ENCODE results near the gene LAMA2. TPM values are rescaled to one million over a fixed set of nuclear protein-coding genes. Genes with fewer than 3 reads are reported as not detected.

The LAMA2 gene
- total and polyA plus RNA-seq, 10 donors = 0.83 to 66.6 (median 18.8) TPM

DNA sequence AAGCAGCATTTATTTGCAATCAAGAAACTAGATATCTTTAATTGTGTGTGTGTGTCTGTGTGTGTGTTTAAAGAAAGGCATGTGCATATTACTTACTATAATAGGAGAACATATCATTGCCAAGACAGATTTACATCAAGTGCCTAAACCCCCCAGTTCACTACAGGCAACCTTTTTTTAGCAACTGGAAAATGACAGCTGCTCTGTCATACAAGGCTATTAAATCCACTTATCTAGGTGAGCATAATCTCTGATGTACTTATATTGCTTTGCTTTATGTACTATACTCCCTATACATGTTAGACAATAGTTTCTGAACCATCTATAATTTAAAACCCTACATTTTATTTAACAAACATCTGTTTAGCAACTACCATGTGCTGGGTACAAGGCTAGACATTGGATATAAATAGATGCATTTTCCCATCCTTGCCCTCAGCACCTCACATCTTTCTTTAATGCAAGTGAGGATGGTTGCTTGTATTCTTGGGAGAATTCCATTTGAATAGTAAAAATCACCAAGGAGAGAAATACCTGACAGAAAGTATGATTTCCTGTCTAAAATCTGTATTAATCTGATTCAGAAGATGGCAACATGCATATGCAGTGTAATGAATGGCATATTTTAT is 398.3 kb downstream of the LAMA2 start:
- H3K27me3 ChIP-seq (replicated peaks in 1 of 7) = no peaks in the 10 kb centered on the region
- peak overlapping the region in 1 of 8 donors; percentile 28 for H3K27ac ChIP-seq
- intact Hi-C loops (cut with DNase I; ENCODE audit: low total_unique reads) = no loop called here
- H3K4me1 ChIP-seq = peaks cover 0 to 18% (median 5%) of the 10 kb centered on the region in 6 donors
- no peaks in the 10 kb centered on the region for H3K9me3 ChIP-seq
- H3K4me3 ChIP-seq = no peak overlapping the region
- TF ChIP-seq POLR2AphosphoS5 (IDR thresholded peaks at IDR 0.05) = no peak
- TF ChIP-seq, protein P1, sequence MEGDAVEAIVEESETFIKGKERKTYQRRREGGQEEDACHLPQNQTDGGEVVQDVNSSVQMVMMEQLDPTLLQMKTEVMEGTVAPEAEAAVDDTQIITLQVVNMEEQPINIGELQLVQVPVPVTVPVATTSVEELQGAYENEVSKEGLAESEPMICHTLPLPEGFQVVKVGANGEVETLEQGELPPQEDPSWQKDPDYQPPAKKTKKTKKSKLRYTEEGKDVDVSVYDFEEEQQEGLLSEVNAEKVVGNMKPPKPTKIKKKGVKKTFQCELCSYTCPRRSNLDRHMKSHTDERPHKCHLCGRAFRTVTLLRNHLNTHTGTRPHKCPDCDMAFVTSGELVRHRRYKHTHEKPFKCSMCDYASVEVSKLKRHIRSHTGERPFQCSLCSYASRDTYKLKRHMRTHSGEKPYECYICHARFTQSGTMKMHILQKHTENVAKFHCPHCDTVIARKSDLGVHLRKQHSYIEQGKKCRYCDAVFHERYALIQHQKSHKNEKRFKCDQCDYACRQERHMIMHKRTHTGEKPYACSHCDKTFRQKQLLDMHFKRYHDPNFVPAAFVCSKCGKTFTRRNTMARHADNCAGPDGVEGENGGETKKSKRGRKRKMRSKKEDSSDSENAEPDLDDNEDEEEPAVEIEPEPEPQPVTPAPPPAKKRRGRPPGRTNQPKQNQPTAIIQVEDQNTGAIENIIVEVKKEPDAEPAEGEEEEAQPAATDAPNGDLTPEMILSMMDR (IDR thresholded peaks at IDR 0.05 in 8 of 11, conservative IDR thresholded peaks at IDR 0.05 in 3 of 11) = no peak
- no peak for TF ChIP-seq POLR2A (IDR thresholded peaks at IDR 0.05)
- no peaks in the 10 kb centered on the region for H3K36me3 ChIP-seq
- no peak for DNase-seq

DNA sequence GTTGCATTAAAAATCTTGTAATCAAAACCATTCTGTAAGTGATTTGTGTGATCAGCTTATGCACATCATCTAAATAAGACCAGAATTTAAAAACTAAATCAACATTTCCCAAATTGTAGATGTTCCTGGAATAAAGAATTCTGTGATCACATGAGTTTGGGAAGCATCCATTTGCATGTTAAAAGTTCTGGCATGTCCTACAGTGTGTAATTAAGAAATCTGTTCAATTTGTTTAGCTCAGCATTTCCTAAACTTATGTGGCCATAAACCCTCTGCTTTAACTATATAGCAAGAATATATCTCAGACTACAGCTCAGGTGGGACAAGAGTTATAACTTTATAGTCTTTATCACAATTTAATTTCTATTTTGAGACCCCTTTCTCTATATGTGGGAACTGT is 399.1 kb downstream of the LAMA2 start:
- Histone ChIP-seq H3K4me3 (no peak overlapping the region), H3K36me3 (no peaks in the 10 kb centered on the region), H3K27ac (no peak overlapping the region), H3K9me3 (no peaks in the 10 kb centered on the region), H3K27me3 (replicated peaks in 1 of 7) (no peaks in the 10 kb centered on the region), H3K4me1 (peaks cover 0 to 18% (median 5%) of the 10 kb centered on the region in 6 donors)
- TF ChIP-seq POLR2A (IDR thresholded peaks at IDR 0.05) (no peak), POLR2AphosphoS5 (IDR thresholded peaks at IDR 0.05) (no peak)
- TF ChIP-seq, protein P1 (IDR thresholded peaks at IDR 0.05 in 8 of 11, conservative IDR thresholded peaks at IDR 0.05 in 3 of 11) = no peak
- intact Hi-C loops (cut with DNase I; ENCODE audit: low total_unique reads) = no loop called here
- no peak for DNase-seq

DNA sequence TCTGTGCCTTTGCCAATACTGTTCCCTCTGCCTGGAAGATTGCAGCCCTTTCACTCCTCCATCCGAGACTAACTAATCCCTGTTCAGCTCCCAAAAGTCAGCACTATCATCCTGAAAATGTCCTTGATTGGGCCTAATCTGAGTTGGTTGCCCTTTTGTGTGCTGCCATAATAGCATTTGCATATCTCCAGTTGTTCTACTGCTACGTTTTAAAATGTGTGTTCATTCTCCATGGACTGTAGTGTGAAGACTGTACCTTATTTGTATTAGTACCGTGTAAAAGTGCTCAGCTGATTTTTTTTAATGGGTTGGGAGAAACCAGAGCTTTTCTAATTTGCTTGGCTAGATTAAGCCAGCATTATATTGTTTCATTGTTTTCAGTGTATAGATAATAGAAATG is 401.3 kb downstream of the LAMA2 start:
- TF ChIP-seq, protein P1 (IDR thresholded peaks at IDR 0.05 in 8 of 11, conservative IDR thresholded peaks at IDR 0.05 in 3 of 11) = no peak
- TF ChIP-seq POLR2AphosphoS5 (IDR thresholded peaks at IDR 0.05) = no peak
- TF ChIP-seq POLR2A (IDR thresholded peaks at IDR 0.05) = no peak

GRCh38 chr6:129287231-129288177 is 404.6 kb downstream of the LAMA2 start:
- no peaks in the 10 kb centered on the region for H3K4me1 ChIP-seq
- 78 to 89% (median 84%) methylated on average over 7 of the region's 7 CpGs for WGBS, 5 donors
- no peak for DNase-seq
- TF ChIP-seq, protein P1 (IDR thresholded peaks at IDR 0.05 in 8 of 11, conservative IDR thresholded peaks at IDR 0.05 in 3 of 11) = no peak
- no peak for TF ChIP-seq POLR2A (IDR thresholded peaks at IDR 0.05)
- TF ChIP-seq POLR2AphosphoS5 (IDR thresholded peaks at IDR 0.05) = no peak
- intact Hi-C loops (cut with DNase I; ENCODE audit: low total_unique reads) = no loop called here
- H3K36me3 ChIP-seq = no peaks in the 10 kb centered on the region
- H3K4me3 ChIP-seq = no peak overlapping the region
- no peak overlapping the region for H3K27ac ChIP-seq
- no peaks in the 10 kb centered on the region for H3K9me3 ChIP-seq
- H3K27me3 ChIP-seq (replicated peaks in 1 of 7) = no peaks in the 10 kb centered on the region

More for the DNA sequence above, 401.3 kb downstream of the LAMA2 start:
- Histone ChIP-seq H3K36me3 (no peaks in the 10 kb centered on the region), H3K27me3 (replicated peaks in 1 of 7) (no peaks in the 10 kb centered on the region), H3K9me3 (no peaks in the 10 kb centered on the region), H3K27ac (no peak overlapping the region), H3K4me3 (no peak overlapping the region), H3K4me1 (peaks cover 0 to 18% (median 5%) of the 10 kb centered on the region in 6 donors)
- intact Hi-C loops (cut with DNase I; ENCODE audit: low total_unique reads) = no loop called here
- 68 to 83% (median 81%) methylated on average over 3 of the region's 3 CpGs for WGBS, 5 donors
- no peak for DNase-seq

Measured in spleen (tissue), 11 donors.